AG09309 (cell line): ENCODE data around the gene RFX4.

ENCODE experiments used
- DNase-seq: peaks from one replicate; pipeline ENCODE4 v3.0.0-alpha.2; 2010; ENCODE audit warnings: low read depth
- H3K4me3 ChIP-seq: 2 replicates; pipeline ENCODE4 v1.5.1; 2011; ENCODE audit warnings: mild to moderate bottlenecking, low read depth, low read length, moderate library complexity; ENCODE audit not compliant: control insufficient read depth
- TF ChIP-seq, protein P1 (sequence below): IDR thresholded peaks from 2 replicates; pipeline ENCODE4 v1.5.1; 2011; ENCODE audit warnings: mild to moderate bottlenecking, low read depth, low read length, inconsistent platforms; ENCODE audit not compliant: insufficient read depth, control insufficient read depth; ENCODE audit errors: missing control alignments

RFX4 gene

DNA sequence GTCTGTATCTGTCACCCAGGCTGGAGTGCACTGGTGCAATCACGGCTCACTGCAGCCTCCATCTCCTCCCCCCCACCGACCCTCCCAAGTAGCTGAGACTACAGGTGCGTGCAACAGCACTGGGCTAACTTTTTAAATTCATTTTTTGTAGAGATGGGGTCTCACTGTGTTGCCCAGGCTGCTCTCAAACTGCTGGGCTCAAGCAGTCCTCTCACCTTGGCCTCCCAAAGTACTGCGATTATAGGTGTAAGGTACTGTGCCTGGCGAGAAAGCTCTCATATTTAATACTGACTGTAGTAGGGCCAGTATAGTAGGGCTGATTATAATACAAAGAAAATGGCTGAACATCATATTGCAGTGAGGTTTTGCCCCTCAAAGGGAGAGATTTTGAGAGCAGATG is 194.1 kb downstream of the RFX4 start:
- TF ChIP-seq, protein P1, sequence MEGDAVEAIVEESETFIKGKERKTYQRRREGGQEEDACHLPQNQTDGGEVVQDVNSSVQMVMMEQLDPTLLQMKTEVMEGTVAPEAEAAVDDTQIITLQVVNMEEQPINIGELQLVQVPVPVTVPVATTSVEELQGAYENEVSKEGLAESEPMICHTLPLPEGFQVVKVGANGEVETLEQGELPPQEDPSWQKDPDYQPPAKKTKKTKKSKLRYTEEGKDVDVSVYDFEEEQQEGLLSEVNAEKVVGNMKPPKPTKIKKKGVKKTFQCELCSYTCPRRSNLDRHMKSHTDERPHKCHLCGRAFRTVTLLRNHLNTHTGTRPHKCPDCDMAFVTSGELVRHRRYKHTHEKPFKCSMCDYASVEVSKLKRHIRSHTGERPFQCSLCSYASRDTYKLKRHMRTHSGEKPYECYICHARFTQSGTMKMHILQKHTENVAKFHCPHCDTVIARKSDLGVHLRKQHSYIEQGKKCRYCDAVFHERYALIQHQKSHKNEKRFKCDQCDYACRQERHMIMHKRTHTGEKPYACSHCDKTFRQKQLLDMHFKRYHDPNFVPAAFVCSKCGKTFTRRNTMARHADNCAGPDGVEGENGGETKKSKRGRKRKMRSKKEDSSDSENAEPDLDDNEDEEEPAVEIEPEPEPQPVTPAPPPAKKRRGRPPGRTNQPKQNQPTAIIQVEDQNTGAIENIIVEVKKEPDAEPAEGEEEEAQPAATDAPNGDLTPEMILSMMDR = no peak
- DNase-seq = no peak
- H3K4me3 ChIP-seq = no peak overlapping the region

DNA sequence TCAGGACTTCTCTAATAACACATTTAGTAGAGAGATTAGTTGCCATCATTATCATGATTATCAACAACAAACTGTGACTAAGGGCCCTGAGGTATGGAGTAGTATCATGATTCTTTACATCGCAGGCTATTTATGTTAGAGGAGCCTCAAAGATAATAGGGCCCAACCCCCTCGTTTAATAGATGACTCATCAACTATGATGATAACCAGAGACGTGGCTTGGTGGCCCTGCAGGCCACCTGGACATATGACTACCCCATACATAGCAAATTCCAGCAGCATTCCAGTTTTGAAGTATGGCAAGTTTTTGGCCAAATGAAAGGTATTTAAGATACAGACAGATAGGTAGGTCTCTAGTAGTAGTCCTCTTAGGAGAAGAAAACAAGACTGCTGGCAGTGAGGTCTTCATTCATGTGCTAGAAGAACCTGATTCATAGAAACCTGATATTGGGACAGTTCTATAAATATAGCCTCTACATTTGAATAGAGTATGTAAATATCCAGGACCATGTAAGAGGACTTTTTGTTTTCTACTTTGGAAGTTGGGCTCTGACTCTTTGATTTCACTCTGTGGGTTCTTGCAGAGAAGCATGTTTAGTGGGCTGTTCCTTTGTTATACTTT is 197.3 kb downstream of the RFX4 start:
- TF ChIP-seq, protein P1 = no peak
- no peak for DNase-seq
- no peak overlapping the region for H3K4me3 ChIP-seq

DNA sequence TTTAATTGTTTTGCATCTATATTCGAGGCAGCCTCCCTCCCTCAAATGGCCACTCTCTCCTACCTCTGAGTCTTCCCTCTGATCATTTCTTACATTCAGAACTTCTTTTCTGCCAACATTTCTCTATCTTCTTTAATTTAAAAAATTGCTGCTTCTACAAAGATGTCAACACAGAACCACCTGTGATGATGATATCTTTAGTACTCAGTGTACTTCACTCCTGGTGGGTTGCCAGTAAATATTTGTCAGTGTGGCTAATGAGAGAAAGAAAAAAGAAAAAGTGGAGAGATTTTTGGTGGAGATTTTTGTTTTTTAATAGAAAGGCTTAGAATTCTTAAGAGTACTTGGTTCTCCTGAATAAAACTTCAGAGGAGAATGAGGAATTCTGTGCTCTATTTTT is 199.8 kb downstream of the RFX4 start:
- TF ChIP-seq, protein P1 = no peak
- no peak overlapping the region for H3K4me3 ChIP-seq
- no peak for DNase-seq

DNA sequence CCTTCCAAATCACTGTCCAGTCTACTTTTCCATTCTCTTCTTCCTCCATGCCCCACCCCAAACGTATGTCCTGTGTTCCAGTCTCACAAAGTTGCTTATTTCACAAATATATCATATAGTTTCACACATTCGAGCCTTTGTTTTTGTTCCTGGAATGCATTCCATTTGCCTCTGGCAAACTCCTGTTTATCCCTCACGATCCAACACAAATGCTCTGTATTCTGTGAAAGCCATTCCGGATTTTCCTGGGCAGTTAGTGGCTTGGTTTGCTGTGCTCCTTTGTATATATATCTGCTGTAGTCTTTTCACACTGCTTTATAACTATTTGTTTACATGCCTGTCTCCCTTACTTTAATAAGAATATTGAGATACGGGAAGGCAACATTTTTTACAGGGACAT is 200.7 kb downstream of the RFX4 start:
- H3K4me3 ChIP-seq = no peak overlapping the region
- DNase-seq = no peak
- TF ChIP-seq, protein P1 = no peak

DNA sequence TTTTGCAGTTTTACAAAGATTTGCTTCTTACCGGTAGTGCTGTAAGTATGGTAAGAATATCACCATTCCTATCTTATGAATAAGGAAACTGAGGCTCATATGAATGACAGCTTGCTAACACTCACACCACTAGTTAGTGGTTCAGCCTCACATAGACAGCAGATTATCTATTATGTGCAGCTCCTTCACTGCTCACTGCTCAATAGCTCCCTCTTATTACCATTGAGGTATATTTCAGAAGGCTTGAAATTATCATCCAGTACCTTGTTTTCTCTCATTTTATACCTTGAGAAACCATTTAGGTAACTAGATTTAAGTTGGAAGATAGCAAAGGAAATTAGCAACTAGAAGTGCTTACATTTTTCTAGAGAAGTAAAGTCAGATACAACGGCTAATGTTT is 207.2 kb downstream of the RFX4 start:
- no peak overlapping the region for H3K4me3 ChIP-seq
- DNase-seq = no peak
- TF ChIP-seq, protein P1 = peak; percentile 13

DNA sequence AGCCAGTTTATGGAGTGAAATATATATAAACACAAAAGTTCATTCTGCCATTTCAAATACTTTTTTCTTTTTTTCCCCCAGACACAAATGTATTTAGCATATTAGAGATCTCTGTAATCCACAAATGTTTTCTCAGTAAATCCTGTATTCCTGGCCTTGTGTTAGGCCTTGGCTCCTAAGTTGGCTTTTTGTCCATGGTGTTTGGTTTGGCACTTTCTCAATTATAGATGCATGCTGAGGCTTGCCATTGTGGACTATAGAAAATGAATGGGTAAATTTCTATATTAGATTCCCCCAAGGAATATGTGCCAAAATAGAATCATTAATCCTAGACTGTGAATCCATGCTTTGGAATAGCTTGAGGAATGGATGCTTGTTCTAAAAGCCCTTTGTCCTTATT is 208.7 kb downstream of the RFX4 start:
- TF ChIP-seq, protein P1 = no peak
- no peak overlapping the region for H3K4me3 ChIP-seq
- DNase-seq = no peak

DNA sequence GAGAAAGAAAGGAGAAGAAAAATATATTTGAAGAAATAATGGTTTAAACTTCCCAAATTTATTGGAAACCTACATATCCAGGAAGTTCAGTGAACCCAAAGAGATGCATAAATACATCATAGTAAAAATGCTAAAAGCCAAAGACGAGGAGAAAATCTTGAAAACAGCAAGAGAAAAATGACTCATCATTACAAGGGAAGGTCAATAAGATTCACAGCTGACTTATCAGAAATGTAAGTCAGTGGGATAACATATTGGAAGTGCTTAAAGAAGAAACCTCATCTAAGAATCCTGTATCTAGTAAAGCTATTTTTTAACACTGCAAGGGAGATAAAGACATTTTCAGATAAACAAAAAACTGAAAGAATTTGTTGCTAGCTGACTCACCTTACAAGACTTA is 211.6 kb downstream of the RFX4 start:
- DNase-seq = no peak
- no peak overlapping the region for H3K4me3 ChIP-seq
- TF ChIP-seq, protein P1 = no peak
